HG02885 (cell line): Measurements from ENCODE around the gene FAM131A.

Experiments
- ATAC-seq: cut with Tn5 transposase; IDR thresholded peaks from one replicate; pipeline ENCODE4 v1.9.1; 2021; ENCODE audit warnings: mild to moderate bottlenecking; ENCODE audit not compliant: unreplicated experiment, poor library complexity

FAM131A gene

GRCh38 chr3:184337399-184337714 lies at the start of gene FAM131A:
Gene FAM131A, plus strand, starts transcription at chr3:184337600. Its CDS starts 31 bp downstream, at chr3:184337631.
- no peak for ATAC-seq

GRCh38 chr3:184289426-184289938 lies 47.9 kb upstream of the FAM131A start:
- no peak for ATAC-seq

GRCh38 chr3:184290331-184290730 lies 47.1 kb upstream of the FAM131A start:
- no peak for ATAC-seq

GRCh38 chr3:184291044-184291737 lies 46.2 kb upstream of the FAM131A start:
- no peak for ATAC-seq

- no peak for ATAC-seq
These were observed 45.5 kb upstream of the FAM131A start for GRCh38 chr3:184291738-184292445.

GRCh38 chr3:184295771-184296170 lies 41.6 kb upstream of the FAM131A start:
- ATAC-seq = no peak

- ATAC-seq = no peak
These were observed 40.8 kb upstream of the FAM131A start for GRCh38 chr3:184296616-184297015.

- peak; percentile 95 for ATAC-seq
These were observed 38.5 kb upstream of the FAM131A start, which contains the start of gene PSMD2 for GRCh38 chr3:184298759-184299487. Gene PSMD2, plus strand, starts transcription at chr3:184299241. Its CDS starts 26 bp downstream, at chr3:184299267.

- no peak for ATAC-seq
These were observed 37.7 kb upstream of the FAM131A start for GRCh38 chr3:184299488-184300377.

GRCh38 chr3:184300378-184300720 lies 37.1 kb upstream of the FAM131A start:
- no peak for ATAC-seq

GRCh38 chr3:184305577-184305976 lies 31.8 kb upstream of the FAM131A start:
- ATAC-seq = no peak

GRCh38 chr3:184306341-184306972 lies 30.9 kb upstream of the FAM131A start:
- no peak for ATAC-seq

- ATAC-seq = no peak
These were observed 29.5 kb upstream of the FAM131A start for GRCh38 chr3:184307915-184308314.

GRCh38 chr3:184308744-184309143 lies 28.7 kb upstream of the FAM131A start:
- ATAC-seq = no peak

- ATAC-seq = no peak
These were observed 25.8 kb upstream of the FAM131A start for GRCh38 chr3:184311633-184312032.

- ATAC-seq = peak; percentile 88
These were observed 23.1 kb upstream of the FAM131A start, which contains the start of gene EIF4G1 for GRCh38 chr3:184314363-184314699. Gene EIF4G1, plus strand, starts transcription at chr3:184314606. Its CDS starts 1,191 bp downstream, at chr3:184315797.

GRCh38 chr3:184314700-184315542 lies 22.5 kb upstream of the FAM131A start:
- peak; percentile 43 for ATAC-seq

- ATAC-seq = peak; percentile 1
These were observed 21.9 kb upstream of the FAM131A start for GRCh38 chr3:184315543-184315867.
